K562 (cell line): ENCODE results near the gene PTRHD1. TPM values are rescaled to one million over a fixed set of nuclear protein-coding genes. Genes with fewer than 3 reads are reported as not detected.

Source experiments
- ATAC-seq: fragments of 200-7000 bp; cut with Tn5 transposase; 3 replicates; pipeline ENCODE4 v1.9.1; 2020; ENCODE audit warnings: moderate library complexity
- BruUV-seq: library from RNA; stranded (reverse); fragments of 400-500 nt; replicated peaks from 2 replicates; lab custom pipeline; 2021; lab: Mats Ljungman, UMichigan
- CTCF ChIA-PET: fragments of 300-600 bp; formaldehyde crosslinking; extraction: SDS; loops from one replicate; lab custom pipeline; 2021; ENCODE audit warnings: low intra/inter-chr PET ratio; lab: Yijun Ruan, JAX
- POLR2A ChIA-PET: fragments of 300-600, 350-650 bp; sonication (Branson Sonifier 250); formaldehyde crosslinking; extraction: SDS; loops from one replicate; lab custom pipeline; 2021; ENCODE audit warnings: antibody characterized with exemption, inconsistent platforms; lab: Yijun Ruan, JAX
- DNase-seq, 4 experiments: peaks; one replicate each; pipeline versions ENCODE4 v3.0.0 to v3.0.0-alpha.2; 2011 to 2018; ENCODE audit warnings: low spot score in 3 of 4, mixed read lengths in 3 of 4; ENCODE audit errors: extremely low read depth in 1 of 4
- FAIRE-seq: peaks from 2 replicates; lab custom pipeline; 2011; peaks lifted over from hg19 to GRCh38; lab: Jason Lieb, UNC
- H2AFZ ChIP-seq: 2 replicates; pipeline ENCODE4 v1.6.0; 2011; ENCODE audit warnings: low read depth, low read length, control low read depth, inconsistent platforms
- H3K27ac ChIP-seq: fragments of 200-600 bp; 3 replicates; pipeline ENCODE4 v1.8.0; 2011; ENCODE audit warnings: low read depth, mild to moderate bottlenecking, control low read depth, inconsistent platforms, low read length, moderate library complexity, mixed read lengths; ENCODE audit errors: extremely low read depth
- H3K27me3 ChIP-seq, 2 experiments: fragments of 300-600 bp in 1 of 2; 2 replicates in 1 of 2; 3 replicates in 1 of 2; pipeline versions ENCODE4 v1.6.0 to v1.8.0; 2011; ENCODE audit warnings: inconsistent platforms in 2 of 2, low read length in 2 of 2, mild to moderate bottlenecking in 1 of 2, mixed read lengths in 1 of 2, moderate library complexity in 1 of 2; ENCODE audit not compliant: control insufficient read depth in 2 of 2, insufficient read depth in 2 of 2
- H3K36me3 ChIP-seq: fragments of 300-600 bp; 3 replicates; pipeline ENCODE4 v1.8.0; 2011; ENCODE audit warnings: mild to moderate bottlenecking, low read length, inconsistent platforms; ENCODE audit not compliant: control insufficient read depth, insufficient read depth
- H3K4me1 ChIP-seq, 2 experiments: fragments of 200-600 bp in 1 of 2; replicated peaks in 1 of 2; 2 replicates in 1 of 2; 3 replicates in 1 of 2; pipeline versions ENCODE4 v1.5.1 to v1.8.0; 2011; ENCODE audit warnings: inconsistent platforms in 2 of 2, low read length in 2 of 2, mild to moderate bottlenecking in 1 of 2, mixed read lengths in 1 of 2, moderate library complexity in 1 of 2; ENCODE audit not compliant: control insufficient read depth in 2 of 2, insufficient read depth in 2 of 2
- H3K4me2 ChIP-seq: 2 replicates; pipeline ENCODE4 v1.6.1; 2011; ENCODE audit warnings: low read length, control low read depth, inconsistent platforms, mixed read lengths; ENCODE audit not compliant: insufficient read depth
- H3K4me3 ChIP-seq: fragments of 200-600 bp; sonication (generic), shearing (Covaris generic); 2 replicates; pipeline ENCODE4 v1.5.1; 2016; ENCODE audit warnings: control low read depth, inconsistent platforms
- H3K79me2 ChIP-seq: fragments of 200-600 bp; 3 replicates; pipeline ENCODE4 v1.8.0; 2011; ENCODE audit warnings: low read length, inconsistent platforms; ENCODE audit not compliant: control insufficient read depth, insufficient read depth
- H3K9ac ChIP-seq, 2 experiments: 2 replicates each; pipeline versions ENCODE4 v1.6.0 to v1.6.1; 2011; ENCODE audit warnings: low read depth in 2 of 2, low read length in 2 of 2, control low read depth in 1 of 2, inconsistent platforms in 1 of 2, mild to moderate bottlenecking in 1 of 2, mixed read lengths in 1 of 2; ENCODE audit not compliant: insufficient read depth in 1 of 2
- H3K9me1 ChIP-seq: one replicate; pipeline ENCODE4 v1.6.0; 2011; ENCODE audit warnings: inconsistent platforms, mild to moderate bottlenecking, low read length, moderate library complexity; ENCODE audit not compliant: control insufficient read depth, insufficient read depth
- H3K9me3 ChIP-seq: replicated peaks from 2 replicates; pipeline ENCODE4 v1.5.1; 2011; ENCODE audit warnings: low read depth, low read length, inconsistent platforms; ENCODE audit not compliant: control insufficient read depth, insufficient read depth
- H4K20me1 ChIP-seq: replicated peaks from 2 replicates; pipeline ENCODE4 v1.6.1; 2011; ENCODE audit warnings: low read length, inconsistent platforms, mixed read lengths; ENCODE audit not compliant: control insufficient read depth, insufficient read depth
- CBX1 ChIP-seq: sonication (generic); IDR thresholded peaks from 2 replicates; pipeline ENCODE4 v1.6.1; 2016; ENCODE audit warnings: antibody characterized with exemption, low read depth, mild to moderate bottlenecking
- POLR2G ChIP-seq: fragments of 200-400 bp; formaldehyde crosslinking; IDR thresholded peaks from 2 replicates; pipeline ENCODE4 v1.6.1; 2017; ENCODE audit warnings: low read depth, mild to moderate bottlenecking, antibody characterized with exemption, low read length, moderate library complexity
- SETDB1 ChIP-seq: IDR thresholded peaks from one replicate; pipeline ENCODE4 v1.6.1; 2012; ENCODE audit warnings: low read length, control low read depth, inconsistent platforms
- SMC3 ChIP-seq: conservative IDR thresholded peaks from 2 replicates; pipeline ENCODE4 v1.6.1; 2011; ENCODE audit warnings: low read depth, low read length, improper control_type of control experiment; ENCODE audit not compliant: insufficient read depth
- TARDBP ChIP-seq: fragments of 450-650 bp; IDR thresholded peaks from 2 replicates; pipeline ENCODE4 v1.6.1; 2016
- ZBTB33 ChIP-seq: sonication (generic); formaldehyde crosslinking; IDR thresholded peaks from 2 replicates; pipeline ENCODE4 v1.8.1; 2023; ENCODE audit warnings: mild to moderate bottlenecking, missing genetic modification reagents
- WGBS: fragments of 100-300 bp; shearing (Covaris generic); methylation state at CpG from one replicate; pipeline ENCODE4 v1.1.6; 2016; ENCODE audit warnings: low coverage, mixed read lengths; ENCODE audit not compliant: insufficient coverage; ENCODE audit errors: missing lambda C conversion rate; 5-methylcytosine and 5-hydroxymethylcytosine counted together
- in situ Hi-C: fragments of 300-500 bp; cut with MboI; formaldehyde crosslinking; loops from 4 replicates; pipeline ENCODE4 v1.15.0; 2018; ENCODE audit warnings: inconsistent platforms, mixed read lengths
- intact Hi-C: fragments of 100-400 bp; cut with micrococcal nuclease; formaldehyde crosslinking; loops from 2 replicates; pipeline ENCODE4 v1.14.2; 2022
- polyA plus RNA-seq, 8 experiments: library from polyadenylated mRNA; depleted of rRNA in 4 of 8; stranded (reverse) in 5 of 8; unstranded in 3 of 8; fragments of >200 nt; fragmentation: Nextera tagmentation in 2 of 8; fragmentation: Illumina TruSeq in 1 of 8; extraction: Ambion mirVana in 2 of 8; extraction: Trizol in 1 of 8; gene quantifications; 2 replicates each; pipeline versions ENCODE4 v1.2.1 to v1.2.3, GENCODE V29; 2011 to 2014; ENCODE audit warnings: inconsistent platforms in 1 of 8, missing spikeins in 1 of 8
- total RNA-seq, 7 experiments: library from RNA; depleted of rRNA in 6 of 7; stranded (reverse); fragments of >200 nt in 6 of 7; fragmentation: Illumina TruSeq in 2 of 7; extraction: Trizol in 2 of 7; gene quantifications; 2 replicates each; pipeline versions ENCODE4 v1.2.1 to v1.2.3, GENCODE V29; 2011 to 2021; ENCODE audit warnings: low replicate concordance in 1 of 7
- TF ChIP-seq, protein P1 (sequence below): sonication (generic); formaldehyde crosslinking; IDR thresholded peaks from 2 replicates; pipeline ENCODE4 v1.8.0; 2022; ENCODE audit warnings: missing genetic modification reagents, mild to moderate bottlenecking, borderline replicate concordance

PTRHD1 gene
- total and polyA plus RNA-seq, 9 of the 15 experiments (the other 6 are each of a cell fraction or from before 2014, with no cell fraction given), result 15.8 to 83.2 (median 46.6) TPM

DNA sequence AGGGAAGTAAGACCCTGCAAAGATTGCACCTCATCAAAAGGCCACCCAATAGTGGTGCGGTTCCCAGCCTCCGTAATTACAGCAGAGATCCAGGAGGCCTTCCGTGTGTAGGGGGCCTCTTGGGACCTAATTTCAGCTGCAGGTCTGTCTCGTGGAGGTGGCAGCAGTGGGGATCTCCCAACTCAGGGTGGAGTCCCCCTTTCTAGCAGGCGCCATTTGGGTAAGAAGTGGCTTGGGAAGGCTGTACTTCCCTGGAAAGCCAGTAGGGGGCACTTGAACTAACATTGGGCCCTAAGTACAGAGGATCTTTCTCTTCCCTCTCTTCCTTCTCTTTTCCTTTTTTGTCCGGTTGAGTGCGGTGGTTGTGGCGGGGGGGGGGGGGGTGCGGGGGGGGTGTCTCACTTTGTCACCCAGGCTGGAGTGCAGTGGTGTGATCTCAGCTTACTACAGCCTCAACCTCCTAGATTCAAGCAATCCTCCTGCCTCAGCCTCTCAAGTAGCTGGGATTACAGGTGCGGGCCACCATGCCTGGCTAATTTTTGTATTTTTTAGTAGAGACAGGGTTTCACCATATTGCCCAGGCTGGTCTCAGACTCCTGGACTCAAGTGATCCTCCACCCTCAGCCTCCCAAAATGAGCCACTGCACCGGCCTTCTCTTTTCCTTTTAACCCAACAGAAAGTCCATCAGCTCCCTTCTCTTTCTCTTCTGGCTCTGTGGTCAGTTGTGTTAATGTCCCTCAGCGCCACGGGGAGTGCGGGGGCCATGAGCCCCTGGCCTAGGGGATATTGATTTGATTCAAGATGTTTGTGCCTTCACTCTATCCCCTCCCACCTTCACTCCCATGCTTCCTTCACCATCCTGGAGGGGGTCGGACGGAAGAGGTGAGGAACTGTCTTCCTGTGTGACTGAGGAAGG lies 32.0 kb upstream of the PTRHD1 start (continued):
- TF ChIP-seq ZBTB33 (CRISPR knock-in tag), result peak; percentile 91
- TF ChIP-seq SMC3, result 0 out of 2 replicates have a peak, but pooled peaks have one; percentile 28
- 0 out of 2 replicates have a peak, but pooled peaks have one; percentile 30 for TF ChIP-seq CBX1

GRCh38 chr2:24824071-24824588 lies 30.9 kb upstream of the PTRHD1 start:
- Histone ChIP-seq H3K9me1 (no peaks in the 10 kb centered on the region), H3K36me3 (peaks cover 78% of the 10 kb centered on the region), H3K27me3 (no peaks in the 10 kb centered on the region), H3K27ac (no peak overlapping the region), H3K4me2 (no peak overlapping the region), H3K4me3 (no peak overlapping the region), H3K9me3 (no peaks in the 10 kb centered on the region), H3K9ac (no peak overlapping the region), H3K79me2 (no peaks in the 10 kb centered on the region), H4K20me1 (0 out of 2 replicates have a peak, but pooled peaks cover 2% of the 10 kb centered on the region), H2AFZ (no peak overlapping the region), H3K4me1 (peaks cover 0 to 7% of the 10 kb centered on the region in 2 experiments; a peak in 2 of 5 replicates)
- DNase-seq, result no peak
- ChIA-PET POLR2A (interaction anchor here (1.1 kb wide), 1 partner anchor 9 kb away, joined by 3 read pairs; no protein-coding TSS in a partner anchor), CTCF (no interaction called here)
- intact Hi-C loops (no loop called here), in situ Hi-C loops (no loop called here)
- no peak for FAIRE-seq
- TF ChIP-seq, protein P1, sequence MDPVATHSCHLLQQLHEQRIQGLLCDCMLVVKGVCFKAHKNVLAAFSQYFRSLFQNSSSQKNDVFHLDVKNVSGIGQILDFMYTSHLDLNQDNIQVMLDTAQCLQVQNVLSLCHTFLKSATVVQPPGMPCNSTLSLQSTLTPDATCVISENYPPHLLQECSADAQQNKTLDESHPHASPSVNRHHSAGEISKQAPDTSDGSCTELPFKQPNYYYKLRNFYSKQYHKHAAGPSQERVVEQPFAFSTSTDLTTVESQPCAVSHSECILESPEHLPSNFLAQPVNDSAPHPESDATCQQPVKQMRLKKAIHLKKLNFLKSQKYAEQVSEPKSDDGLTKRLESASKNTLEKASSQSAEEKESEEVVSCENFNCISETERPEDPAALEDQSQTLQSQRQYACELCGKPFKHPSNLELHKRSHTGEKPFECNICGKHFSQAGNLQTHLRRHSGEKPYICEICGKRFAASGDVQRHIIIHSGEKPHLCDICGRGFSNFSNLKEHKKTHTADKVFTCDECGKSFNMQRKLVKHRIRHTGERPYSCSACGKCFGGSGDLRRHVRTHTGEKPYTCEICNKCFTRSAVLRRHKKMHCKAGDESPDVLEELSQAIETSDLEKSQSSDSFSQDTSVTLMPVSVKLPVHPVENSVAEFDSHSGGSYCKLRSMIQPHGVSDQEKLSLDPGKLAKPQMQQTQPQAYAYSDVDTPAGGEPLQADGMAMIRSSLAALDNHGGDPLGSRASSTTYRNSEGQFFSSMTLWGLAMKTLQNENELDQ (CRISPR knock-in tag), result no peak
- TF ChIP-seq POLR2G (peak; percentile 33; the same call in 1 of the 2 replicates), SETDB1 (no peak), TARDBP (no peak)
- ATAC-seq, result no peak
- WGBS, result 98% methylated on average over 14 of the region's 14 CpGs
- no TSS peak for BruUV-seq
